Fibroblast of upper back skin (primary cell): ENCODE measurements around the gene TNNT3.

Source experiments
- DNase-seq: peaks from one replicate; pipeline ENCODE4 v3.0.0-alpha.2; 2013

TNNT3 gene

DNA sequence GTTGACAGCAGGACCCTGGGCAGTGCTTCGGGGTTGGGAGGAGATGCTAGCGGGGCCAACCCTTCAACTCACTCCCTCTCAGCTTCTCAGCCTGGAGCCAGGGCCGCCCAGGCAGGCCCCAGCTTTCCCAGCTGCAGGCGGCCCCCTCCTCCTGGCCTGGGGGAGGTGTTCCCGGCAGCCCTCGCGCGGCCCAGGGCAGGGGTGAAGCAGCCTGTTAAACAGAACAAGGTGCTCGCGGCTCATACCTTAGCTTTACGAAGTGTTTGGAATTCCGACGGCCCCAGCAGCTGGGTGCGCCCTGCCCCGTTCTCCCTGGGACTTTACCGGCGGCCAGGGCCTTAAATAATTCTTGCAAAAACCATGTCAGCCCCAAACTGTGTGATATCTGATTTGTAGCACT, 44.8 kb downstream of the TNNT3 start:
- no peak for DNase-seq

DNA sequence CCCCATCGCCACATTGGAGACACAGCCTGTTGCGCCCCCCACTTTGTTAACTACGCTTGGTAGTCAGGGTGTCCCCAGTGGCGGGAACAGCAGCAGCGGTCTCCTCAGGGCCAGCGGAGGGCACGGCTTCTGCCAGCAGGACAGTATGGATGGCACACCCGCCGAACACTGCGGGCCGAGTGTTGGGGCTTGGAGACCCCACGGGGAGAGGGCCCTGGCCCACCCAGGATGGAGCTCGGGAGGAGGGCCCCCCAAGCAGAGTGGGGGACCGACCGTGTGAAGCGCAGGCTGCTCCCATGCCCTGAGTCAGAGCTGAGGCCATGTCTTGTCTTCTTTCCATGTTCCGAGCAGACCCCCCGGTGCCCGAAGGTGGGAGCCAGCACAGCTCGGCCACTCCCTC, 45.5 kb downstream of the TNNT3 start:
- DNase-seq: no peak

DNA sequence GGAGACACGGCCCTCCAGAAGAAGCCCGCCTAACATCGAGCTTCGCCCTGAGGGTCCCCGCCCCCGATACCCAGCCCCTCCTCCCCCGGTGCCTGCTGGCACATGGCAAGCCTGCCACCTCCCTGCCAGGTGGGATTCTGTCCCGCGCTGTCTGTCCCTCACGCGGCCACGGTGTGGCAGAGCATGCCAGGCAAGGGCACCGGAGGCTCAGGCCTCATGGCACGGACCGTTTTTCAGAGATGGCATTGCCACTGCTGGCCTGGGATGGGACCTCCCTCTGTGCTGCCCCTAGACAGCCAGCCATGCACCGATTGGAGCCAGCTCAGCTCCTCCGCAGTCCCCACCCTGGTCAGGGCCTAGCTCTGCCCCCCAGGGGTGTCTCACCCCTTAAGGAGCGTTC, 47.0 kb downstream of the TNNT3 start:
- DNase-seq: no peak

DNA sequence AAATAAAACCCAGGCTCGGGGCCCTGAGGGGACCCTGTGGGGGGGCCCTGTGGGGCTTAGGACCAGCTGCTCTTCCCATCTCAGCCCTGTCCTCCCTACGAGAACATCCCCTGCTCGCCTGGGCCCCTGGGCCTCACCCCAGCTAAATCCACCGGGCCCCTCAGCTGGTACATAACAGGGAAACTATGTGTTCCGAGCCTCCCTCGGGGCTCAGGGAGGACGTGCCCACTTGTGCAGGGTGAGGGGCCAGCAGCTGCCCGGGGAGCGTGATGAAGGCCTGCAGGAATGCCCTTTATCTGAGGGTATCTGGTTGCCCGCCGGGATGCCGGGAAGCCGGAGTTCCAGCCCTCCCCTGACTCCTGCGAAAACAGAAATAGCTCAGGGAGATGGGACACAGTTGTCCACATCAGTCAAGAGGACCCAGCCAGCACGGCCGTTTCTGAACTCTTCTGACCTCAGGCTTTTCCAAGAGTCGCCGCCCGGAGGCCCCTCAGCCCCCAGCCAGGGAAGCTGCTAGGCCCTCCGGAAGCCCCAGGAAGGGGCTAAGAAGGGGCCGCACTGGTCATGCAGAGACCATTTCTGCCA, 48.2 kb downstream of the TNNT3 start:
- DNase-seq: no peak

DNA sequence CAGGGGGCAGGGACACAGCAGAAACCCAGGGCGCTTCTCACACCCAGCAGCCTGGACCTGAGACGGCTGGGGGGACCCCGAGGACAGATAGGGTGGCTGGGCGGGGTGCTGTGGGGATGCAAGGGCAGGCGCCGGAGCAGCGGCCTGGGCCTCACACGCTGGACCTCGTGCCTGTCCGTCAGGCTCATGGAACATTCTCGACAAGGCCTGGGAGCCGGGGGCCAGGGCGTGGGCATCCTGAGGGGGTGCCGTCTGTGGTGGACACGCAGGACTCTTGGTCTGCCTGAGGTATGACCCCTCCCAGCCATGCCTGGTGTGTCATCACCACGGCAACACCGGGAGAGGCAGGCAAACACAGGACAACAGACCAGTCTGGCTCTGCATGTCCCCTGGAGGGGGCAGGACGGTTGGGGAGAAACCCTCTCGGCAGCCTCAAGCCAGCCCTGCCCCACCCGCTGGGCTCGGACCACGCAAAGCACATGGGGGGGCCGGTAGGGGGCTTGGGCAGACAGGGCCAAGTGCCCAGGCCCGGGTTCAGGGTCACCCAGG, 49.0 kb downstream of the TNNT3 start:
- no peak for DNase-seq

DNA sequence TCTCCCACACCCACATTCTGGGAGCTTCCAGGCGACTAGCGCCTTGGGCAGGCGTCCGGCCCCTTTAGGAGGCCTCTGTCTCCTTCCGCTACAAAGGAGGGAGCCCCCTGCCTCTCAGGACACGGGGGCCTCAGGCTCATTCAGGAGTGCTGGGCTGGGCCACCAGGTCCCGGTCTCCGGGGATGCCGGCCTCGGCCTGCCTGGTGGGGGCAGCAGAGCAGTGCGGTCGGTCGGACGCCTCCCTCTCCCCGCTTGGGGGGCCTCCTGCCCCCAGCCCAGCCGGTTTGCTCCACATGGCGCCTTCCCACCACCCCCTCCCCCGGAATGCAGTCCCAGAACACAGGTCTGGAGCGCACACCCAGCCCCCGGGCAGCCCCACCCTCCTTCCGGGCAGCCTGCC, 49.5 kb downstream of the TNNT3 start:
- DNase-seq: no peak

DNA sequence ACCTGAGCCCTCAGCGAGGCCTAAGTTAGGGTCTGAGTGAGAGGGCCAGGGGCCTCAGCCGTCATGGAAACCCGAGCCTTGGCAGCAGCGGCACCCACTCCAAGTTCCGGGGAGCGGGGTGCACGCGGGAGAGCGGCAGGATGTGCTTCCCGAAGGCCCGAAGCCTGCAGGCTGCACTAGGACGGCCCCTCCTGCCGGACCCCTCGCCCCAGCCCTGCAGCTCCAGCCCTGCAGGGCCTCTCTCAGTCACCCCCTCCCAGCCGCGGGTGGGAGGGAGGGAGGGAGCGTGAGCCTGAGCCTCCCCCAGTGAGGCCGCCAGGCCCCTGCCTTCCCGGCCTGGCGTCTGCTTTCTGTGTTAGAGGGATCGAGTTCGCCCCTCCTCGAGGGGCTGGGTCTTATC, 50.3 kb downstream of the TNNT3 start:
- no peak for DNase-seq

DNA sequence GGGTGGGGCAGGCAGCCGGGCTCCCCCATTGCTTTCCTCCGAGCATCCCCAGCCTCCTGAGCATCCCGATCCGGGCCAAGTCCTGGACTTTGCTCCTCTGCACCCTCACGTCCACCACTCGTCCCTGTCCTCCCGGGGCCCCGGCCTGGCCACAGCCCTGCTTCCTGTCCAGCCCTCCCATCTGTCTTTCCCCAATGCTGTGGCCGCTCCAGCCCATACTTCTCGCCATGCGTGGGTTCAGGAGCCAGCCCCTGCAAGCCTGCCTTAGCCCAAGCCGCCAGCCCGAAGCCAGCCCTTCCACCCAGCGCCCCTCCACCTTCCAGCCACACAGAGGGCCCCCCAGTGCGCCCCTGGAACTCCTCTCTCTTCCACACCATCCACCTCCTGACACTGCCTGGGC, 51.5 kb downstream of the TNNT3 start:
- no peak for DNase-seq

DNA sequence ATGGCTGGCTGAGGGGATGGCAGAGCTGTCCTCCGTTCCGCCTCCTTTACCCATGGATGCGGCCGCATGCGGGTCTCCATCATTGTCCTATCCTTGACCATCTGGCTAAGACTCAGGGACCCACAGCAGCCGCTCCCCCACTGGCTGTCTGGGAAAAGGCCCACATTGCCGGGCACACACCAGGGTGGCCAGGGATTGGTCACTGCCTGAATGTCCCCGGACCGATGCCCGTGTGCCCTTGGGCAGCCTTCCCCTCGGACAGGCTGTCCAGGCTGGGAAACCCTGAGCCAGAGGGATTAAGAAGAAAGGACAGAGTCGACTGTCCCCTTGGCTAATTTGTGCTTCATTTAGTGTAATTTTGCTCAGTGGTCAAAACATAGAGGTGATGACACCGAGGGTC, 55.7 kb downstream of the TNNT3 start:
- no peak for DNase-seq

DNA sequence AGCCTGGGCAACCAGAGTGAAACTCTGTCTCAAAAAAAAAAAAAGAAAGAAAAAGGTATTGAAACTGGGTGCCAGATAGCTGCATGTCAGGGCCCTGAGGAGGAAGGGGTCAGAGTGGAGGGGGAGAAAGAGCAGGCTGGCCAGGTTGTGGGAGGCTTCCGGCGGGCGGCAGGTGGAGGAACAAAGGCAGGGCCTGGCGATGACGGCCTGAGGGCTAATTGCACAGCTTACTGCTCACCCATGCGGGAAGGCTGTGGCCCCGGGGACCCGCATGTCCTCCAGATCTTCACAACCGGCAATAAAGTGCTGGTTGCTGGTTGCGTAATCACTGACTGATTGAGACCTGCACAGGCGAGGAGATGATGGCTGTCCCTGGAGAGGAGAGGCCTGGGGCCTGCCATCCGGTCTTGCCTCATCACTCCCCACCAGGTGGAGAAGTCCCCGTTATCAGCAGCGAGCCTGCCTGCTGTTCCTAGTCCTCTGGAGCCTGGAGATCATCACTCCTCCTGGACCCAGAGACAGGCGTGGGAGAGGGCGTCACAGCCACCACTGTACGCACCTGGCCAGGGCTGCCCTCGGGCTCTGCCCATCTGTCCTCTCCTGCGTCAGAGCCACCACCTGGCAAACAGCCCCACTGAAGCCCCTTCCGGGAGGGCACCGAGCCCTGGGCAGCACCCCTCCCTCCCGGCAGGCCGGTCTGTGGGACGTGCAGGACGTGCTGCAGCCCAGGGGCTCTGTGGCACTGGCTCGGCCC, 59.4 kb downstream of the TNNT3 start:
- DNase-seq: no peak

DNA sequence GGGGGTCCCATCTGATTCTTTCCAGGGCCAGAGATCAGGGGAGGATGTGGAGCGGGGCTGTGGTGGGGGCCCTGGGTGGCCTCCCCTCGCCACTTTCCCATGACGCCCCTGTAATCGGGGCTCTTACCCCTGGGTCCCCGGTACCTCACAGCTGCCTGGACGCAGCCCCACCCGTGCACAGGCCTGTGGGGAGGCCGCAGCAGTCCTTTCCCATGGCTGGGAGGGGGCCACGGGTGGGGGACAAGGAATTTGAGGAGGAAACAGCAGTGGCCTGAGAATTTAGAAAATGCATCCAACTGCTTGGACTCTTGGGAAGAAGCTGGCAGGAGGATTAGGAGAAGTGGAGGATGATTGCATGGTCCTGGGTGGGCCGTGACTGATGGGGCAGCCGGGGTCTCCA, 60.1 kb downstream of the TNNT3 start:
- no peak for DNase-seq

DNA sequence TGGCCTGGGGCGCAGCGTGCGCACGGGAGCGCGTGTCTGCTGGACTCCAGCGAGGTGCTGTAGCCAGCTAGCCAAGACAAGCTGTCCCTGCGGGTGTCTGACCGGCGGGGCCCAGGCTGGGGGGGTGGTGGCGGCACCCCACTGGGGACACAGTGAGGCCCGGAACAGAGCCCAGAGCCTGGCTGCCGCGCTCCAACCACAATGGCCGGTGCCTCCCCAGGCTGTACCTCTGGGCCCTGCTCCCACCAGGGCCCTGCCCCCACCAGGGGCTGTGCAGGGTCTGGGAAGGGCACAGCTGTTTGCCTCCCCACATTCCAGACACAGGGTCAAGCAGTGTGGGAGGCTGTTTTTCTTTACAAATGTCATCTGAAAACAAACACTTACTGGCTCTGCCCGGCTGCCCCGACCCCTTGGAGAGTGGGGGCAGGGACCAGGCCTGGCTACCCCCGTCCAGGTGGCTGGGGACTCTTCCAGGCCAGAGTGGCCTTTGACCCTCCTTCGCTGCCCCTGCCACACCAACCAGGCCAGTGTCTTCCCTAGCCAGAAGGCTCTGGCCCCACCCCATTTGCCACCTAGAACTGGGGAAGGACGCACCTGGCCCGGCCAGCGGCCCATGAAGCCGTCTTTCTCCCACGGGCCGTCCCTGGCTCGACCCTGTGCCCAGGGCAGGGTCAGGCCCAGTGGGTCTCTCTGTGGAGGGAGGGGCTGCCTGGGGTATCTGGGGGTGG, 63.5 kb downstream of the TNNT3 start:
- no peak for DNase-seq

DNA sequence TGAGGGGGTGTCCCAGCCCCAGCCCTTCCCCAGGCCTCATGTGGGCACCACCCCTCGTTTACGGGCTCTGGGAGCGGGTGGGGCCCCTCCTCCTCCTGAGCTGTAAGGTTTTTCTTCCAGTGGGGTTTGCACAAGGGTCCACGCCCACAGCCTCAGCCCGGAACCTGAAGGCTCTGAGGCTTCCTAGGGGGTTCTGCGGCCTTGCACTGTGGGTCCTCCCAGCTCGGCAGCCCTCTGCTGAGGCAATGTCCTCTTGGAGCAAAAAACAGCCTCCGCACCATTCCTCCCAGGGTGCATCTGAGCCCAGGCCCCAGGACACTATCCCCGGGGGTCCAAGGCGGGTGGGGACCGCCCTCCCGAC, 64.1 kb downstream of the TNNT3 start:
- no peak for DNase-seq

DNA sequence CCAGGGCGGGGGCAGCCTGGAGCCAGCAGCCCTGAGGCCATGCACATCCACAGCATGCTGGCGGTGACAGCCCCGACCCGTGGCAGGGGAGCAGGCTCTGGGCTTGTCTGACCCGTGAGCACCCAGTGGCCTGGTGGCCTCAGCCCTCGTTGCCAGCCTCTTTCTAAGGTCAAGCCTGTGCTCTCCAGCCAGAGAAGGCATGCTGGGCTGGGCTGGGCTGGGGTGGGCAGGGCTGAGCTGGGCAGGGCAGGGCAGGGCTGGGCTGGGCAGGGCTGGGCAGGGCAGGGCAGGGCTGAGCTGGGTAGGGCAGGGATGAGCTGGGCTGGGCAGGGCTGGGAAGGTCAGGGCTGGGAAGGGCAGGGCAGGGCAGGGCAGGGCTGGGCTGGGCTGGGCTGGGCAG, 67.5 kb downstream of the TNNT3 start:
- DNase-seq: no peak

DNA sequence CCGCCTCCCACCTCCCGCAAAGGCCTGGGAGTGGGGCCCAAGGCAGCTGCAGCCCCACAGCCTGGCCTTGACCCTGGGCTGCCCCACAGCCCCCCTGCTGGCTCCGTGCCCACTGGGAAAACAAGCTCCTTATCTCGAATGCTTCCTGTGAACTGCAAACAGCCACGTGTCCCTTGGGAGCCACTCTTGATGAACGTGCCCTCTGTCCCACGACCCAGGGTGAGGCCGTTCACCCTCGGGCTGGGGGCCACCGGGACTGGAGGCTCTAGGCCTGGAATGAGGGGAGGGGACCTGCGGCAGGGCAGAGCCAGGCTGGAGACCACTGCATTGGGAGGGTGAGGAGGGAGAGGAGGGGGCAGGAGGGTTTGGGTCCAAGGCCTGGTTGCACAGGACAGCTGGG, 68.7 kb downstream of the TNNT3 start:
- no peak for DNase-seq
